ENCODE data around the gene ZNF638.

ZNF638 gene

GRCh38 chr2:71462641-71463341 lies 131.2 kb downstream of the ZNF638 start:
- Histone ChIP-seq H3K4me1 (ENCODE audit: insufficient read depth, insufficient read length) (no peaks in the 10 kb centered on the region), H3K36me3 (ENCODE audit: insufficient read depth, insufficient read length, low read length) (peaks cover 6% of the 10 kb centered on the region), H3K9ac (ENCODE audit: insufficient read length, low read depth) (no peak overlapping the region), H3K9me3 (ENCODE audit: insufficient read depth, low read length) (peaks cover 26% of the 10 kb centered on the region; the same call in 1 of the 2 replicates), H3K27me3 (ENCODE audit: insufficient read depth, insufficient read length) (peaks cover 43% of the 10 kb centered on the region), H3K4me3 (ENCODE audit: insufficient read length, low read depth) (no peak overlapping the region)
- DNase-seq (ENCODE audit: low read depth, low spot score), result no peak
- no peak for TF ChIP-seq ZNF274 (IDR thresholded peaks at IDR 0.05; ENCODE audit: low read depth, low read length)
- TF ChIP-seq YY1 (IDR thresholded peaks at IDR 0.05; ENCODE audit: insufficient read depth, insufficient read length), result no peak
- no peak for TF ChIP-seq SUZ12 (IDR thresholded peaks at IDR 0.05; ENCODE audit: extremely low read depth, insufficient read depth, insufficient read length)

GRCh38 chr2:71463342-71463654 lies 131.7 kb downstream of the ZNF638 start:
- H3K27me3 ChIP-seq (ENCODE audit: insufficient read depth, insufficient read length), result peaks cover 48% of the 10 kb centered on the region
- H3K36me3 ChIP-seq (ENCODE audit: insufficient read depth, insufficient read length, low read length), result peaks cover 6% of the 10 kb centered on the region
- no peaks in the 10 kb centered on the region for H3K4me1 ChIP-seq (ENCODE audit: insufficient read depth, insufficient read length)
- TF ChIP-seq SUZ12 (IDR thresholded peaks at IDR 0.05; ENCODE audit: extremely low read depth, insufficient read depth, insufficient read length) (no peak), ZNF274 (IDR thresholded peaks at IDR 0.05; ENCODE audit: low read depth, low read length) (no peak), YY1 (IDR thresholded peaks at IDR 0.05; ENCODE audit: insufficient read depth, insufficient read length) (no peak)
- H3K9me3 ChIP-seq (ENCODE audit: insufficient read depth, low read length), result peaks cover 26% of the 10 kb centered on the region; the same call in 1 of the 2 replicates
- DNase-seq (ENCODE audit: low read depth, low spot score), result no peak
- no peak overlapping the region for H3K9ac ChIP-seq (ENCODE audit: insufficient read length, low read depth)
- H3K4me3 ChIP-seq (ENCODE audit: insufficient read length, low read depth), result no peak overlapping the region

GRCh38 chr2:71464389-71464788 lies 132.8 kb downstream of the ZNF638 start:
- DNase-seq (ENCODE audit: low read depth, low spot score), result no peak
- Histone ChIP-seq H3K4me1 (ENCODE audit: insufficient read depth, insufficient read length) (no peaks in the 10 kb centered on the region), H3K9me3 (ENCODE audit: insufficient read depth, low read length) (peaks cover 26% of the 10 kb centered on the region; the same call in 1 of the 2 replicates), H3K9ac (ENCODE audit: insufficient read length, low read depth) (no peak overlapping the region), H3K36me3 (ENCODE audit: insufficient read depth, insufficient read length, low read length) (peaks cover under 1% of the 10 kb centered on the region), H3K4me3 (ENCODE audit: insufficient read length, low read depth) (no peak overlapping the region), H3K27me3 (ENCODE audit: insufficient read depth, insufficient read length) (peaks cover 58% of the 10 kb centered on the region)
- TF ChIP-seq ZNF274 (IDR thresholded peaks at IDR 0.05; ENCODE audit: low read depth, low read length) (no peak), SUZ12 (IDR thresholded peaks at IDR 0.05; ENCODE audit: extremely low read depth, insufficient read depth, insufficient read length) (no peak)

- H3K27me3 ChIP-seq (ENCODE audit: insufficient read depth, insufficient read length), result peaks cover 60% of the 10 kb centered on the region
- no peak overlapping the region for H3K4me3 ChIP-seq (ENCODE audit: insufficient read length, low read depth)
- H3K36me3 ChIP-seq (ENCODE audit: insufficient read depth, insufficient read length, low read length), result no peaks in the 10 kb centered on the region
- H3K4me1 ChIP-seq (ENCODE audit: insufficient read depth, insufficient read length), result no peaks in the 10 kb centered on the region
- no peak overlapping the region for H3K9ac ChIP-seq (ENCODE audit: insufficient read length, low read depth)
- H3K9me3 ChIP-seq (ENCODE audit: insufficient read depth, low read length), result peaks cover 26% of the 10 kb centered on the region; the same call in 1 of the 2 replicates
- no peak for TF ChIP-seq ZNF274 (IDR thresholded peaks at IDR 0.05; ENCODE audit: low read depth, low read length)
- no peak for TF ChIP-seq YY1 (IDR thresholded peaks at IDR 0.05; ENCODE audit: insufficient read depth, insufficient read length)
- no peak for TF ChIP-seq SUZ12 (IDR thresholded peaks at IDR 0.05; ENCODE audit: extremely low read depth, insufficient read depth, insufficient read length)
- DNase-seq (ENCODE audit: low read depth, low spot score), result no peak
Measured at GRCh38 chr2:71465356-71465755, 133.8 kb downstream of the ZNF638 start.

- no peak for DNase-seq (ENCODE audit: low read depth, low spot score)
- TF ChIP-seq ZNF274 (IDR thresholded peaks at IDR 0.05; ENCODE audit: low read depth, low read length) (no peak), YY1 (IDR thresholded peaks at IDR 0.05; ENCODE audit: insufficient read depth, insufficient read length) (no peak)
- H3K36me3 ChIP-seq (ENCODE audit: insufficient read depth, insufficient read length, low read length), result no peaks in the 10 kb centered on the region
- no peaks in the 10 kb centered on the region for H3K4me1 ChIP-seq (ENCODE audit: insufficient read depth, insufficient read length)
- peak overlapping the region; percentile 64 for H3K9ac ChIP-seq (ENCODE audit: insufficient read length, low read depth)
- peaks cover 60% of the 10 kb centered on the region for H3K27me3 ChIP-seq (ENCODE audit: insufficient read depth, insufficient read length)
- H3K9me3 ChIP-seq (ENCODE audit: insufficient read depth, low read length), result peaks cover 26% of the 10 kb centered on the region; the same call in 1 of the 2 replicates
- H3K4me3 ChIP-seq (ENCODE audit: insufficient read length, low read depth), result peak overlapping the region; percentile 51
Measured at GRCh38 chr2:71465961-71466300, 134.3 kb downstream of the ZNF638 start.

- TF ChIP-seq SUZ12 (IDR thresholded peaks at IDR 0.05; ENCODE audit: extremely low read depth, insufficient read depth, insufficient read length), result peak; percentile 63
- no peak for TF ChIP-seq ZNF274 (IDR thresholded peaks at IDR 0.05; ENCODE audit: low read depth, low read length)
- TF ChIP-seq YY1 (IDR thresholded peaks at IDR 0.05; ENCODE audit: insufficient read depth, insufficient read length), result no peak
- H3K9ac ChIP-seq (ENCODE audit: insufficient read length, low read depth), result peak overlapping the region; percentile 64
- H3K9me3 ChIP-seq (ENCODE audit: insufficient read depth, low read length), result peaks cover 26% of the 10 kb centered on the region; the same call in 1 of the 2 replicates
- H3K27me3 ChIP-seq (ENCODE audit: insufficient read depth, insufficient read length), result peaks cover 60% of the 10 kb centered on the region
- H3K4me1 ChIP-seq (ENCODE audit: insufficient read depth, insufficient read length), result no peaks in the 10 kb centered on the region
- peak overlapping the region; percentile 51 for H3K4me3 ChIP-seq (ENCODE audit: insufficient read length, low read depth)
- no peaks in the 10 kb centered on the region for H3K36me3 ChIP-seq (ENCODE audit: insufficient read depth, insufficient read length, low read length)
- DNase-seq (ENCODE audit: low read depth, low spot score), result no peak
Measured at GRCh38 chr2:71466301-71467179, 135.0 kb downstream of the ZNF638 start.

- no peaks in the 10 kb centered on the region for H3K4me1 ChIP-seq (ENCODE audit: insufficient read depth, insufficient read length)
- peak overlapping the region; percentile 51 for H3K4me3 ChIP-seq (ENCODE audit: insufficient read length, low read depth)
- no peak for DNase-seq (ENCODE audit: low read depth, low spot score)
- peaks cover 21% of the 10 kb centered on the region; the same call in 1 of the 2 replicates for H3K9me3 ChIP-seq (ENCODE audit: insufficient read depth, low read length)
- H3K27me3 ChIP-seq (ENCODE audit: insufficient read depth, insufficient read length), result peaks cover 60% of the 10 kb centered on the region
- TF ChIP-seq YY1 (IDR thresholded peaks at IDR 0.05; ENCODE audit: insufficient read depth, insufficient read length) (no peak), SUZ12 (IDR thresholded peaks at IDR 0.05; ENCODE audit: extremely low read depth, insufficient read depth, insufficient read length) (peak; percentile 7)
- no peaks in the 10 kb centered on the region for H3K36me3 ChIP-seq (ENCODE audit: insufficient read depth, insufficient read length, low read length)
- no peak overlapping the region for H3K9ac ChIP-seq (ENCODE audit: insufficient read length, low read depth)
Measured at GRCh38 chr2:71467180-71467815, 135.7 kb downstream of the ZNF638 start.

Measured in NT2/D1 (cell line).